NCI-H1930 (cell line): Measurements from ENCODE around the gene OR10P1.

Source experiments
- DNase-seq, 2 experiments: peaks; one replicate each; lab custom pipeline; 2025; lab: John Stamatoyannopoulos, UW

The OR10P1 gene

DNA sequence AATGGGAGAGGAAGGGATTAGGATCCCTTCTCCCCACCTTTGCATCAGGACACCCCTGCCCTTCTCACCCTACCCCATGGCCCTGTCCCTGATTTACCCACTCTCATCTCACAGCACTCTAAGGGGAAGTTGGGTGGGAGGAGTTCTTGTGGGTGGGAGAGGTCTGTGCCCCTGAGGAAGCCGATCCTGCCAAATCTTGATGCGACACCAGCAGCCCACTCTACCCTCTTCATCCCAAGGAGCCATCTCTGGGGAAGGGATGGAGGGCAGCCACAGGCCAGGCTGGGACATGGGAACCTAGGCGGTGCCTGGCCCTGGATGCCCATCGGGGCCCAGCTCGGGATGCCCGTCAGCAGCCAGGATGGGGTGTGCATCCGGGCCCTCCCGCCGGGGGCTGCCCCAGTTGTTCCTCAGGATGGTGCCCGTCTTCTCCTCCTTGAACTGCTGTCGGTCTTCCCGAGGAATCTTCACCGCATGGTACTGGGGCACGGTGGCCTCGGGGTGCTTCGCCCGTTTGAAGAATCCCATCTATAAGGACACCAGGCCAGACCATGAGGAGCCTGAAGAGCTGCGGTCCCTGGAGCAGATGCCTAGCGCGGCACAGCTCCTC, 48.2 kb downstream of the OR10P1 start:
- no peak for DNase-seq

DNA sequence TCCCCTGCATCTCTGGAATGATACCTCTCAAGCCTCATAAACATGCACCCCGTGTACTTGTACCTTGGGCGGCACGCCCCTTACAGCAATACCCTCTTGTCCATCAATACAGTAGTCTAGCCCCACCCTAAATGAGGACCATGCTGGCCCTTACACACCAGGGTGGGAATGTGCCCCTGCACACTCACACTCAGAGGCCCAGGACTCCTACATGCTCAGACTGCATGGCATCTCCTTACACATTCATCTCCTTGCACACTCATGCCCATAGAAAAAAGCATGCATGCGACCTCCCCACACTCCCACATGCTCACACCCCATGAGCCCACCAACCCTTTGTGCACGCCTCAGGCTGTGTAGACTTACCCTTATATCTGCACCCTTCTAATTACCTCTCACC, 49.0 kb downstream of the OR10P1 start:
- DNase-seq, result no peak

DNA sequence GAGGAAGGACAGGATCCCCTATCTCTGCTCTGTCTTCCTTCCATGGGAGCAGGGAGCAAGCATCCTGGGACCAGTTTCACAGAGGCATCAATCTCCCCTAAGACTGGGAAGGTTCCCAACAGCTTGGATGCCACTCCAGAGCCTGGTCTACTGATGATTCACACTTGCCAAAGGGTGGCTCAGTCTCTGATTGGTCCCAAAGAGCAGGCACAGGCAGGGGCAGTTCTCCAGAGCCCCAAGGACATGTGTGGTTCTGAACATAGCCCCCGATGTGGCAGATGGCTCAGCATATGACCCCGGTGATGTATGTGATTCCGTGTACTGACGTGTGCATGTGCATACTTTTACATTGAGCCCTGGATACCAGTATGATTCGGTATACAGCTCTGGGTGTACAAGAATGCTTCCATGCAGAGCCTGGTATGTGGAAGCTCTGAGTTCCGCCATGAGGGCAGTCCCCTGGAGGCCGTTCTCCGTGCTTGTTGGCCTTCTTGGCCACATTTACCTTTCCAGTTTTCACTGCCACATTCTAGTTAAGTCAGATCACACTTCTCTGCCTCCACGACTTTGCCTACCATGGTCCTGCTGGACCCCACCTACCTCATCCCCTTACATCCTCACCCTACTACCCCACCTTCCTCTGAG, 49.8 kb downstream of the OR10P1 start:
- DNase-seq, result no peak
